GM23338 (cell line): ENCODE data around the gene IGF2BP1.
A peak's percentile ranks its signal among the peaks of the same experiment; 100 is the strongest.

ENCODE experiments used
- CREB1 ChIP-seq: fragments of 250-450 bp; sonication (Bioruptor Pico); IDR thresholded peaks from 2 replicates; pipeline ENCODE4 v1.5.0; 2020; ENCODE audit warnings: low read depth, mild to moderate bottlenecking, moderate library complexity
- CTCF ChIP-seq, 2 experiments: fragments of 200-600 bp in 1 of 2; sonication (generic) in 1 of 2; conservative IDR thresholded peaks; 2 replicates each; pipeline versions ENCODE4 v1.5.1 to v1.6.1; 2016 to 2017; ENCODE audit warnings: antibody characterized with exemption in 2 of 2, low read depth in 2 of 2, mild to moderate bottlenecking in 2 of 2, moderate library complexity in 1 of 2
- ETS1 ChIP-seq: IDR thresholded peaks from 2 replicates; pipeline ENCODE4 v1.6.1; 2016; ENCODE audit warnings: antibody characterized with exemption
- EZH2 ChIP-seq: fragments of 200-600 bp; sonication (generic); IDR thresholded peaks from one replicate; pipeline ENCODE4 v1.8.0; 2017; ENCODE audit warnings: antibody characterized with exemption, mild to moderate bottlenecking, low read depth; ENCODE audit not compliant: unreplicated experiment
- EZH2phosphoT487 ChIP-seq: fragments of 200-600 bp; sonication (generic); IDR thresholded peaks from one replicate; pipeline ENCODE4 v1.8.1; 2018; ENCODE audit warnings: antibody characterized with exemption; ENCODE audit not compliant: unreplicated experiment
- JUNB ChIP-seq: IDR thresholded peaks from one replicate; pipeline ENCODE4 v1.6.1; 2016; ENCODE audit warnings: antibody characterized with exemption; ENCODE audit not compliant: unreplicated experiment
- NANOG ChIP-seq: IDR thresholded peaks from 2 replicates; pipeline ENCODE4 v1.6.1; 2016; ENCODE audit warnings: antibody characterized with exemption, borderline replicate concordance
- POLR2AphosphoS5 ChIP-seq: IDR thresholded peaks from 2 replicates; pipeline ENCODE4 v1.6.1; 2016; ENCODE audit warnings: antibody characterized with exemption, low read depth
- STAT1 ChIP-seq: IDR thresholded peaks from one replicate; pipeline ENCODE4 v1.6.1; 2016; ENCODE audit warnings: antibody characterized with exemption; ENCODE audit not compliant: unreplicated experiment
- ZNF114 ChIP-seq: fragments of 250-450 bp; sonication (Bioruptor Pico); IDR thresholded peaks from 2 replicates; pipeline ENCODE4 v1.5.0; 2020; ENCODE audit warnings: mild to moderate bottlenecking, moderate library complexity
- ZNF331 ChIP-seq: fragments of 250-450 bp; sonication (Bioruptor Pico); IDR thresholded peaks from 2 replicates; pipeline ENCODE4 v1.5.0; 2020; ENCODE audit warnings: low read depth, mild to moderate bottlenecking, moderate library complexity
- TF ChIP-seq, protein P1 (sequence below): IDR thresholded peaks from one replicate; pipeline ENCODE4 v1.6.1; 2018; ENCODE audit warnings: antibody characterized with exemption; ENCODE audit not compliant: unreplicated experiment
- TF ChIP-seq, protein P2 (sequence below): fragments of 250-450 bp; sonication (Bioruptor Pico); IDR thresholded peaks from 2 replicates; pipeline ENCODE4 v1.5.0; 2020; ENCODE audit warnings: mild to moderate bottlenecking, moderate library complexity

GRCh38 chr17:49012769-49013255 lies 15.6 kb downstream of the IGF2BP1 start:
- TF ChIP-seq CTCF (conservative IDR thresholded peaks at IDR 0.05; ENCODE audit: low read depth in 2 of 2) (peak in 1 of 2 experiments; percentile 7; a peak in 1 of 4 replicates), POLR2AphosphoS5 (no peak), EZH2 (no peak), ZNF331 (CRISPR knock-in tag) (no peak), JUNB (no peak), EZH2phosphoT487 (no peak), ETS1 (no peak), CREB1 (CRISPR knock-in tag) (no peak), STAT1 (no peak), ZNF114 (CRISPR knock-in tag) (no peak), NANOG (no peak)
- TF ChIP-seq, protein P1, sequence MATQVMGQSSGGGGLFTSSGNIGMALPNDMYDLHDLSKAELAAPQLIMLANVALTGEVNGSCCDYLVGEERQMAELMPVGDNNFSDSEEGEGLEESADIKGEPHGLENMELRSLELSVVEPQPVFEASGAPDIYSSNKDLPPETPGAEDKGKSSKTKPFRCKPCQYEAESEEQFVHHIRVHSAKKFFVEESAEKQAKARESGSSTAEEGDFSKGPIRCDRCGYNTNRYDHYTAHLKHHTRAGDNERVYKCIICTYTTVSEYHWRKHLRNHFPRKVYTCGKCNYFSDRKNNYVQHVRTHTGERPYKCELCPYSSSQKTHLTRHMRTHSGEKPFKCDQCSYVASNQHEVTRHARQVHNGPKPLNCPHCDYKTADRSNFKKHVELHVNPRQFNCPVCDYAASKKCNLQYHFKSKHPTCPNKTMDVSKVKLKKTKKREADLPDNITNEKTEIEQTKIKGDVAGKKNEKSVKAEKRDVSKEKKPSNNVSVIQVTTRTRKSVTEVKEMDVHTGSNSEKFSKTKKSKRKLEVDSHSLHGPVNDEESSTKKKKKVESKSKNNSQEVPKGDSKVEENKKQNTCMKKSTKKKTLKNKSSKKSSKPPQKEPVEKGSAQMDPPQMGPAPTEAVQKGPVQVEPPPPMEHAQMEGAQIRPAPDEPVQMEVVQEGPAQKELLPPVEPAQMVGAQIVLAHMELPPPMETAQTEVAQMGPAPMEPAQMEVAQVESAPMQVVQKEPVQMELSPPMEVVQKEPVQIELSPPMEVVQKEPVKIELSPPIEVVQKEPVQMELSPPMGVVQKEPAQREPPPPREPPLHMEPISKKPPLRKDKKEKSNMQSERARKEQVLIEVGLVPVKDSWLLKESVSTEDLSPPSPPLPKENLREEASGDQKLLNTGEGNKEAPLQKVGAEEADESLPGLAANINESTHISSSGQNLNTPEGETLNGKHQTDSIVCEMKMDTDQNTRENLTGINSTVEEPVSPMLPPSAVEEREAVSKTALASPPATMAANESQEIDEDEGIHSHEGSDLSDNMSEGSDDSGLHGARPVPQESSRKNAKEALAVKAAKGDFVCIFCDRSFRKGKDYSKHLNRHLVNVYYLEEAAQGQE, result no peak
- TF ChIP-seq, protein P2, sequence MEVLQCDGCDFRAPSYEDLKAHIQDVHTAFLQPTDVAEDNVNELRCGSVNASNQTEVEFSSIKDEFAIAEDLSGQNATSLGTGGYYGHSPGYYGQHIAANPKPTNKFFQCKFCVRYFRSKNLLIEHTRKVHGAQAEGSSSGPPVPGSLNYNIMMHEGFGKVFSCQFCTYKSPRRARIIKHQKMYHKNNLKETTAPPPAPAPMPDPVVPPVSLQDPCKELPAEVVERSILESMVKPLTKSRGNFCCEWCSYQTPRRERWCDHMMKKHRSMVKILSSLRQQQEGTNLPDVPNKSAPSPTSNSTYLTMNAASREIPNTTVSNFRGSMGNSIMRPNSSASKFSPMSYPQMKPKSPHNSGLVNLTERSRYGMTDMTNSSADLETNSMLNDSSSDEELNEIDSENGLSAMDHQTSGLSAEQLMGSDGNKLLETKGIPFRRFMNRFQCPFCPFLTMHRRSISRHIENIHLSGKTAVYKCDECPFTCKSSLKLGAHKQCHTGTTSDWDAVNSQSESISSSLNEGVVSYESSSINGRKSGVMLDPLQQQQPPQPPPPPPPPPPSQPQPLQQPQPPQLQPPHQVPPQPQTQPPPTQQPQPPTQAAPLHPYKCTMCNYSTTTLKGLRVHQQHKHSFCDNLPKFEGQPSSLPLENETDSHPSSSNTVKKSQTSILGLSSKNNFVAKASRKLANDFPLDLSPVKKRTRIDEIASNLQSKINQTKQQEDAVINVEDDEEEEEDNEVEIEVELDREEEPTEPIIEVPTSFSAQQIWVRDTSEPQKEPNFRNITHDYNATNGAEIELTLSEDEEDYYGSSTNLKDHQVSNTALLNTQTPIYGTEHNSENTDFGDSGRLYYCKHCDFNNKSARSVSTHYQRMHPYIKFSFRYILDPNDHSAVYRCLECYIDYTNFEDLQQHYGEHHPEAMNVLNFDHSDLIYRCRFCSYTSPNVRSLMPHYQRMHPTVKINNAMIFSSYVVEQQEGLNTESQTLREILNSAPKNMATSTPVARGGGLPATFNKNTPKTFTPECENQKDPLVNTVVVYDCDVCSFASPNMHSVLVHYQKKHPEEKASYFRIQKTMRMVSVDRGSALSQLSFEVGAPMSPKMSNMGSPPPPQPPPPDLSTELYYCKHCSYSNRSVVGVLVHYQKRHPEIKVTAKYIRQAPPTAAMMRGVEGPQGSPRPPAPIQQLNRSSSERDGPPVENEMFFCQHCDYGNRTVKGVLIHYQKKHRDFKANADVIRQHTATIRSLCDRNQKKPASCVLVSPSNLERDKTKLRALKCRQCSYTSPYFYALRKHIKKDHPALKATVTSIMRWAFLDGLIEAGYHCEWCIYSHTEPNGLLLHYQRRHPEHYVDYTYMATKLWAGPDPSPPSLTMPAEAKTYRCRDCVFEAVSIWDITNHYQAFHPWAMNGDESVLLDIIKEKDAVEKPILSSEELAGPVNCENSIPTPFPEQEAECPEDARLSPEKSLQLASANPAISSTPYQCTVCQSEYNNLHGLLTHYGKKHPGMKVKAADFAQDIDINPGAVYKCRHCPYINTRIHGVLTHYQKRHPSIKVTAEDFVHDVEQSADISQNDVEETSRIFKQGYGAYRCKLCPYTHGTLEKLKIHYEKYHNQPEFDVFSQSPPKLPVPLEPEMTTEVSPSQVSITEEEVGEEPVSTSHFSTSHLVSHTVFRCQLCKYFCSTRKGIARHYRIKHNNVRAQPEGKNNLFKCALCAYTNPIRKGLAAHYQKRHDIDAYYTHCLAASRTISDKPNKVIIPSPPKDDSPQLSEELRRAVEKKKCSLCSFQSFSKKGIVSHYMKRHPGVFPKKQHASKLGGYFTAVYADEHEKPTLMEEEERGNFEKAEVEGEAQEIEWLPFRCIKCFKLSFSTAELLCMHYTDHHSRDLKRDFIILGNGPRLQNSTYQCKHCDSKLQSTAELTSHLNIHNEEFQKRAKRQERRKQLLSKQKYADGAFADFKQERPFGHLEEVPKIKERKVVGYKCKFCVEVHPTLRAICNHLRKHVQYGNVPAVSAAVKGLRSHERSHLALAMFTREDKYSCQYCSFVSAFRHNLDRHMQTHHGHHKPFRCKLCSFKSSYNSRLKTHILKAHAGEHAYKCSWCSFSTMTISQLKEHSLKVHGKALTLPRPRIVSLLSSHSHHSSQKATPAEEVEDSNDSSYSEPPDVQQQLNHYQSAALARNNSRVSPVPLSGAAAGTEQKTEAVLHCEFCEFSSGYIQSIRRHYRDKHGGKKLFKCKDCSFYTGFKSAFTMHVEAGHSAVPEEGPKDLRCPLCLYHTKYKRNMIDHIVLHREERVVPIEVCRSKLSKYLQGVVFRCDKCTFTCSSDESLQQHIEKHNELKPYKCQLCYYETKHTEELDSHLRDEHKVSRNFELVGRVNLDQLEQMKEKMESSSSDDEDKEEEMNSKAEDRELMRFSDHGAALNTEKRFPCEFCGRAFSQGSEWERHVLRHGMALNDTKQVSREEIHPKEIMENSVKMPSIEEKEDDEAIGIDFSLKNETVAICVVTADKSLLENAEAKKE (CRISPR knock-in tag), result no peak
